ENCODE measurements around the gene SH3RF2.
"Not testable (repeated sequence)": the region's sequence is repeated elsewhere in the genome, so short reads cannot be mapped to it uniquely, and the experiment has no call there.

Gene SH3RF2

DNA sequence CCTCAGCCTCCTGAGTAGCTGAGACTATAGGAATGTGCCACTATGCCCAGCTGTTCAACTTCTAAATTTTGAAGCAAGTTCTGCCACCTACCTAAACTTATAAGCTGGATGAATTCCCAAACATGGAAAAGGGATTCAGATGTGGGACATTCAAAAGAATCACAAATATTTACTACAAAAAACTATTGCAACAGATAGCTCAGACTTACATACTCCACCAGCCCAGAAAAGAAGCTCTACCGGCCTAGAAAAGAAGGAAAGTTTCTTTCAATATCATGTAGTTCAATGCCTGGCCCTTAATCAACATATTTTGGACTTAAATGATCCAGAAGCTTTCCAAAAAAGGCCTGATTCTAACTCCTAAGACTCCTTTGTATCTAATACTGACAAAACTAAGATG is 23.8 kb downstream of the SH3RF2 start:
- no peak for DNase-seq (ENCODE audit: low spot score)
- TF ChIP-seq, protein P1, sequence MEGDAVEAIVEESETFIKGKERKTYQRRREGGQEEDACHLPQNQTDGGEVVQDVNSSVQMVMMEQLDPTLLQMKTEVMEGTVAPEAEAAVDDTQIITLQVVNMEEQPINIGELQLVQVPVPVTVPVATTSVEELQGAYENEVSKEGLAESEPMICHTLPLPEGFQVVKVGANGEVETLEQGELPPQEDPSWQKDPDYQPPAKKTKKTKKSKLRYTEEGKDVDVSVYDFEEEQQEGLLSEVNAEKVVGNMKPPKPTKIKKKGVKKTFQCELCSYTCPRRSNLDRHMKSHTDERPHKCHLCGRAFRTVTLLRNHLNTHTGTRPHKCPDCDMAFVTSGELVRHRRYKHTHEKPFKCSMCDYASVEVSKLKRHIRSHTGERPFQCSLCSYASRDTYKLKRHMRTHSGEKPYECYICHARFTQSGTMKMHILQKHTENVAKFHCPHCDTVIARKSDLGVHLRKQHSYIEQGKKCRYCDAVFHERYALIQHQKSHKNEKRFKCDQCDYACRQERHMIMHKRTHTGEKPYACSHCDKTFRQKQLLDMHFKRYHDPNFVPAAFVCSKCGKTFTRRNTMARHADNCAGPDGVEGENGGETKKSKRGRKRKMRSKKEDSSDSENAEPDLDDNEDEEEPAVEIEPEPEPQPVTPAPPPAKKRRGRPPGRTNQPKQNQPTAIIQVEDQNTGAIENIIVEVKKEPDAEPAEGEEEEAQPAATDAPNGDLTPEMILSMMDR (IDR thresholded peaks at IDR 0.05) = no peak
- H3K4me3 ChIP-seq = no peak overlapping the region

DNA sequence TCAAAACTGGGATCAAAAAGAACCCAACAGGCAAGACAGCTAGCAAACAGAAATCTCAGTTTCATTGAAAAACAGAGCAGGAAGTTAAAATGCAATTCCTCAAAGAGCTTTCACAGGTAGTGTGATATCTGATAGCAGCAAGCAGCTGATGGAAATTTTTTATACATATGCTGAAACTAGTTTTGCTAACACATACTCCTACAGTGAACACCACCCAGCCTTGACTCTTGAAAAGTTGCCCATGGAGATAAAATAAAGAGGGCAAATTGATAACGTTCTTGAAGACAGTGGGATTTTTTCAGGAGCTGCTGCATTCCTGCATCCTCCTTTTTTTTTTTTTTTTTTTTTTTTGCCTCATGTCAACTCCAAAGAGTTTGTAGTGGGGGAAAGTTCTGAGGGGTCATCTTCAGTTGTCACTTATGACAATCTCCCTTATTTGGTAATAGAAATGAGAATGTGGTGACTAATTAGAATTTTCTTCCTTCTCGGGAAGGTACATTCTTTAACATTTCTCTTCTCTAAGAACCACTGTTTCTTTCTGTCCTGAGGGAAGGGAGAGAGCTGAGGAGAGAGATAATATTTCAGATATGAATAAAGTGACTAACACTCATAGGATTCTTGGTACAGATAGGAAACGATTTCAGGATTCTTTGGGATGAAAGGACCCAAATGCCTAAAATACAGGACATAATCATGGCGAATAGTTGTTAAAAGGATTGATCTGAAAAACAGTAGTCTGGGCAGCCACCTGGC is 24.6 kb downstream of the SH3RF2 start:
- TF ChIP-seq, protein P1 (IDR thresholded peaks at IDR 0.05) = no peak

More for the DNA sequence above, 23.8 kb downstream of the SH3RF2 start:
- H3K27ac ChIP-seq = no peak overlapping the region

DNA sequence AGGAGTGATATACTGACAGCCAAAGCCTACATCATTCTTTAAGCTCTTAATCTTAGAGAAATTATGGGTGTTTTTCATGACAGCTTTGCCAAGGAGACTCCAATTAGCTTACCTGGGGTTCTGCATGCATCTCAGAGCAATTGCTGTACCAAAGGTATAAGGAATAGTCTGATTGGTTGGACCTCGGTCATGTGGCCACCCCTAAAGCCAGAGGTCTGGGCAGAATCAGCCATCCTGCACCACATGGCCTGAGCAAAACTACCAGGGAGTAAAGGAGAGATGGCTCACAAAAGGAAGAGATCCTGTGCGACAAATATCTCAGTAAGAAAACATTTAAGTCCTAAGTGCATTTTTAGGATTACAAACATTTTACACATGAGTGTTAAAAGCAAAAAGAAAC is 25.6 kb downstream of the SH3RF2 start:
- H3K4me3 ChIP-seq = no peak overlapping the region
- H3K27ac ChIP-seq = no peak overlapping the region
- no peak for DNase-seq (ENCODE audit: low spot score)
- TF ChIP-seq, protein P1 (IDR thresholded peaks at IDR 0.05) = no peak

More for the DNA sequence above, 24.6 kb downstream of the SH3RF2 start:
- Histone ChIP-seq H3K4me3 (no peak overlapping the region), H3K27ac (no peak overlapping the region)
- DNase-seq (ENCODE audit: low spot score) = no peak

DNA sequence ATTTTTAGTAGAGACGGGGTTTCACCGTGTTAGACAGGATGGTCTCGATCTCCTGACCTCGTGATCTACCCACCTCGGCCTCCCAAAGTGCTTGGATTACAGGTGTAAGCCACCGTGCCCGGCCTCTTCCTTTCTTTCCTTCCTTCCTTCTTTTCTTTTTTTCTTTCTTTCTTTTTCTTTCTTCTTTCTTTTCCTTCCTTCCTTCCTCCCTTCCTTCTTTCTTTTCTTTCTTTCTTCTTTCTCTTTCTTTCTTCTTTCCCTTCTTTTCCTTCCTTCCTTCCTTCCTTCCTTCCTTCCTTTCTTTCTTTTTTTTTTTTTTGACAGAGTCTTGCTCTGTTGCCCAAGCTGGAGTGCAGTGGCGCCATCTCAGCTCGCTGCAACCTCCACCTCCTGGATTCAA is 27.6 kb downstream of the SH3RF2 start:
- H3K4me3 ChIP-seq; H3K27ac ChIP-seq; DNase-seq (ENCODE audit: low spot score): not testable (repeated sequence)

DNA sequence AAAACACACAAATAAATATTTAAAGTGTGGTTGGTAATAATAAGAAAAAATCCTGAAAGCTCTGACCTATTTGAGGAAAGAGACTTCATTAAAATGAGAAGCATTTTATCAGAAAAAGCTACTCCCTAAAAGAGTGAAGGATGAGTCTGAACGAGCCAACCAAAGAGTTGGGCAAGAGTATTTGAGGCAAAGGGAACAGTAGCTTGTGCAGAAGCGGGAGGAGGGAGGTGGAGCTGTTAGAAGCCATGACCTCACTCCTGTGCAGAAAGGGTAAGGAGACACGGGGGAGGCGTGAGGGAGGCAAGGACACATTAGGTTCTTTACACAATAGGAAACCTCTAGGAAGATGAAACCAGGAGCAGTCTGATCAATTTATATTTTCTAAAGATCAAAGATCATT is 29.4 kb downstream of the SH3RF2 start:
- Histone ChIP-seq H3K4me3 (no peak overlapping the region), H3K27ac (no peak overlapping the region)
- TF ChIP-seq, protein P1 (IDR thresholded peaks at IDR 0.05) = no peak
- DNase-seq (ENCODE audit: low spot score) = no peak

DNA sequence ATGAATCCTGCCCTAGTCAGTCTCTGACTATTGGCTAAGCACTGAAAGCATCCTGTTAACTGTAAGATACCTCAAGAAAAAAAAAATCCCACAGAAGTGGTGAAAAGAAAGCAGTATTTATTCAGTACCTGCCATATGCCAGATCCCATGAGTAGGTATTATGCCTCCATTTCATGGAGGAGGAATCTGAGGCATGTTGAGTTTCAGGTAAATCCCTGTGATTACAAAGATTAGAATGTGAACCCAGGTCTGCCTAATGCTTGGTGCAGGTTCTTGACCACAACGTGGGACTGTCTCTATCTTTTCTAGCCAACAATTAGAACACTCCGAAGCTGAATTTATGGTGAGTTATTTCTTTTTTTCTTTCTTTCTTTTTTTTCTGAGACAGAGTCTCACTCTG is 30.9 kb downstream of the SH3RF2 start:
- DNase-seq (ENCODE audit: low spot score) = no peak
- Histone ChIP-seq H3K27ac (no peak overlapping the region), H3K4me3 (no peak overlapping the region)
- TF ChIP-seq, protein P1 (IDR thresholded peaks at IDR 0.05) = no peak

DNA sequence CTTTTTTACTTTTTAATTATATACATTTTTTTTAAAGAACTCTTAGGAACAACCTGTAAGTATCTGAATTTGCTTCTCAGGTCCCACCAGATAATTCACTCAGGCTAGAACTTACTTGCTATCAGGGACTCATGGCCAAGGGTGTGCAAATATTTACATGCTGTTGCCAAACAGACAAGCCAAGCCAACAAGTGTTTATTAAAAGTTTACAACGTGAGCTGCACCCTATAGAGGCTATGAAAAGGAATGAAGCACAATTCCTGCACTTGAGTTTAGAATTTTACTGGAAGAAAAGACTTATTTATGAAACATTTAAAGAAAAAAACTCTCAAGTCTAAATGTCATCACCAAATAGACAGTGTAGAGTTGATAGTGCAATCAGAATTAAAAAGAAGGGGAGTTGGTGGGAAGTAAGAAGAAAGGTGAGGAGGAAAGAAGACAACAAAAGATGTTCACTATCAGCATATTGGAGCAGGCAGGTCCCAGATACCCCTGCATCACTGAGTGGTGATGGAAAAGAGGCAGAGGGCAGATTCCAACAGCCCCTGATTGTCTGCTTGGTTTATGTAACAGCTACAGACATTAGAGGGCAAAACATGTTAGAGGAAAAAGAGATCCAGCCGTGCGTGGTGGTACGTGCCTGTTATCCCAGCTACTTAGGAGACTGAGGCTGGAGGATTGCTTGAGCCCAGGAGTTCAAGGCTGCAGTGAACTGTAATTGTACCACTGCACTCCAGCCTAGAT is 32.8 kb downstream of the SH3RF2 start:
- no peak for DNase-seq (ENCODE audit: low spot score)
- no peak overlapping the region for H3K4me3 ChIP-seq
- H3K27ac ChIP-seq = no peak overlapping the region
- TF ChIP-seq, protein P1 (IDR thresholded peaks at IDR 0.05) = no peak
